HG03103 (cell line): ENCODE data around the gene GINS3.
A peak's percentile ranks its signal among the peaks of the same experiment; 100 is the strongest.
"Not testable (repeated sequence)": the region's sequence is repeated elsewhere in the genome, so short reads cannot be mapped to it uniquely, and the experiment has no call there.

Experiments used
- ATAC-seq: cut with Tn5 transposase; IDR thresholded peaks from one replicate; pipeline ENCODE4 v1.9.1; 2021; ENCODE audit warnings: low read depth; ENCODE audit not compliant: unreplicated experiment

The GINS3 gene

DNA sequence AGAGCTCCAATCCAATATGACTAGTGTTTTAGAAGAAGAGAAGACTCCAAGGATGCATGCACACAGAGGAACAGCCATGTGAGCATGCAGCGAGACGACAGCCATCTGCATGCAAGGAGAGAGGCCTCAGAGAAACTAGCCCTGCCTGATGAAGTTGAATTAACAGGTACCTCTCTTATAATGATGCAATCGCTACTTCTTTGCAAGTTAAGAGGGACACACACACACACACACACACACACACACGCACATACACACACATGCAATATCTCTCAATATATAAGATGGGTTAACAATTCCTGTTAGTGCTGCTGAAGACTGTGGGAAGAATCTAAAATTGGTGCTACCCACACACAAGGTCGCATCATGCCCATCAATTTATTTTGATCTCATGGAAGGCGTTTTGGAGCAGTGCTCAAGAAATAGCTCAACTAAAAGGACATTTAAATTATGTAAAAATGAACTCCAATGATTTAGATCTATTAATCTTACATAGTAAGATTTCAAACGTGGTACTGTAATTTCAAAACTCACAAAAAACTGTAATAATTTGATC lies 7.0 kb upstream of the GINS3 start:
- ATAC-seq, result no peak

- no peak for ATAC-seq
Measured at GRCh38 chr16:58389724-58390123, 2.5 kb upstream of the GINS3 start.

- ATAC-seq, result peak; percentile 21
Measured at GRCh38 chr16:58393138-58393504, 850 bp downstream of the GINS3 start.

- ATAC-seq, result not testable (repeated sequence)
Measured at GRCh38 chr16:58396897-58397296, 4.6 kb downstream of the GINS3 start.

- ATAC-seq, result no peak
Measured at GRCh38 chr16:58399718-58400633, 7.7 kb downstream of the GINS3 start.

DNA sequence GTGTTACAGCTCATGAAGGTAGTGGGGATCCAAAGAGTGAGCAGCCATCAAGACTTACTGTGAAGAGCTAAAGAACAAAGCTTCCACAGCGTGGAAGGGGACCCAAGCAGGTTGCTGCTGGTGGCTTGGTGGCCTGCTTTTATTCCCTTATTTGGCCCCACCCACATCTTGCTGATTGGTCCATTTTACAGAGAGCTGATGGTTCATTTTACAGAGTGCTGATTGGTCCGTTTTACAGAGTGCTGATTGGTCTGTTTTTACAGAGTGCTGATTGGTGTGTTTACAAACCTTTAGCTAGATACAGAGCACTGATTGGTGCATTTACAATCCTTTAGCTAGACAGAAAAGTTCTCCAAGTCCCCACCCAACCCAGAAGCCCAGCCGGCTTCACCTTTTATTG lies 9.0 kb downstream of the GINS3 start:
- not testable (repeated sequence) for ATAC-seq

DNA sequence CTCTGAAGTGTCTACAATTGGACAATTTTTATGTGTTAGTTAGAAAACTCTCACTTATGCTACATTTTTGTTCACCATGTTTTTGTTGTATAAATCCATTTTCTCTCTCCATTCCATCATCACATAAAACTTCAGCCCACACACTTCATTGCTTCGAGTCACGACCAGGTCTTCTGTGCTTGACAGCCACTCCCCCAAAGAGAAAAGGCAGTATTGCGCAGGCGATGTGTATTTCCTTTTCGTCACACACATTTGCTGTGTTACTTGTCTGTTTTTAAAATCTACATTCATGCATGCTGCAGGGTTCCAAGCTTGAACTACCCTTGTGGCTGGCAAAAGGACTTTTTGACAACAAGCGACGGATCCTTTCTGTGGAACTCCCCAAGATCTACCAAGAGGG lies 10.5 kb downstream of the GINS3 start:
- no peak for ATAC-seq

- no peak for ATAC-seq
Measured at GRCh38 chr16:58409316-58409973, 17.2 kb downstream of the GINS3 start.

GRCh38 chr16:58411336-58411735 lies 19.1 kb downstream of the GINS3 start:
- ATAC-seq, result no peak

GRCh38 chr16:58411736-58412614 lies 19.7 kb downstream of the GINS3 start:
- ATAC-seq, result no peak

GRCh38 chr16:58412615-58412970 lies 20.3 kb downstream of the GINS3 start:
- ATAC-seq, result not testable (repeated sequence)

- ATAC-seq, result no peak
Measured at GRCh38 chr16:58413359-58413758, 21.1 kb downstream of the GINS3 start.

DNA sequence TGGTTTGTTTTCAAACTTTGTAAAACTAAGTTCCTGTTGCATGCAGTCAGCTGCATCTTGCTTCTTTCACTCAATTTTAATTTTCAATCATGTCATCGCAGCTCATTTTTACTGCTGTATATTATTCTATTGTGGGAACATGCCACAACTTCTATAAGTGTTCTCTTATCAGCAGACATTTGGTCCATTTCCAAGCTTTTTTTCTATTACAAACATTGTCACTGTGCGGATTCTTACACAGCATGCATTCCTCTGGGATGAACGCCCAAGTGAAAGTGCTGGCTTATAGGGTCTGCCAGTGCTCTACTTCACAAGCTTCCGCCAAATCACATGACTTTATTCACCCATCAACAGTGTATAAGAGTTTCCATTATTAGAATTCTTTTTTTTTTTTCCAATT lies 22.7 kb downstream of the GINS3 start:
- no peak for ATAC-seq

DNA sequence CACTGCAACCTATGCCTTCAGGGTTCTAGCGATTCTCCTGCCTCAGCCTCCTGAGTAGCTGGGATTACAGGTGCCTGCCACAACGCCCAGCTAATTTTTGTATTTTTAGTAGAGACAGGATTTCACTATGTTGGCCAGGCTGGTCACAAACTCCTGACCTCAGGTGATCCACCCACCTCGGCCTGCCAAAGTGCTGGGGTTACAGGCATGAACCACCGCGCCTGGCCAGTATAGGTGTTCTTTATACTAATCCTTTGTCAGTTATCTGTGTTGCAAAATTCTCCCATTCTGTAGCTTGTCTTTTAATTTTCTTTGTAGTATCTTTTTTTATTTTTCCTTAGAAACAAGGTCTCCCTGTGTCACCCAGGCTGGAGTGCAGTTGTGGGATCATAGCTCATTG lies 23.7 kb downstream of the GINS3 start:
- ATAC-seq, result not testable (repeated sequence)

DNA sequence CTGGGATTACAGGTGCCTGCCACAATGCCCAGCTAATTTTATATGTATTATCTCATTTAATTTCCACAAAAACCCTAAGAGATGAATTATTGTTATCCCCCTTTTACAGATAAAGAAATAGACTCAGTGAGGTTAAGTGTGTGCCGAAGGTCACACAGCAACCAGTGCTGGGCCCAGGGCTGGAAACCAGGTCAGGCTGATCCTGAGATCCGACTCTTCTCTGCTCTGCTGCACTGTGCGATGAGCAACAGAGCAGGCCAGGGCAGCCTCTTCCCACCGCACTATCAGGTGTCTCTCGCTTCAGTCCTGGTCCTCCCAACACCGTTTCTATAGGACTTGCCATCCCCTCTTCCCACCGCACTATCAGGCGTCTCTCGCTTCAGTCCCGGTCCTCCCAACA lies 24.8 kb downstream of the GINS3 start:
- ATAC-seq, result no peak

- no peak for ATAC-seq
Measured at GRCh38 chr16:58417600-58417999, 25.3 kb downstream of the GINS3 start.

GRCh38 chr16:58418026-58418425 lies 25.8 kb downstream of the GINS3 start:
- ATAC-seq, result no peak

- no peak for ATAC-seq
Measured at GRCh38 chr16:58418601-58419000, 26.3 kb downstream of the GINS3 start.

DNA sequence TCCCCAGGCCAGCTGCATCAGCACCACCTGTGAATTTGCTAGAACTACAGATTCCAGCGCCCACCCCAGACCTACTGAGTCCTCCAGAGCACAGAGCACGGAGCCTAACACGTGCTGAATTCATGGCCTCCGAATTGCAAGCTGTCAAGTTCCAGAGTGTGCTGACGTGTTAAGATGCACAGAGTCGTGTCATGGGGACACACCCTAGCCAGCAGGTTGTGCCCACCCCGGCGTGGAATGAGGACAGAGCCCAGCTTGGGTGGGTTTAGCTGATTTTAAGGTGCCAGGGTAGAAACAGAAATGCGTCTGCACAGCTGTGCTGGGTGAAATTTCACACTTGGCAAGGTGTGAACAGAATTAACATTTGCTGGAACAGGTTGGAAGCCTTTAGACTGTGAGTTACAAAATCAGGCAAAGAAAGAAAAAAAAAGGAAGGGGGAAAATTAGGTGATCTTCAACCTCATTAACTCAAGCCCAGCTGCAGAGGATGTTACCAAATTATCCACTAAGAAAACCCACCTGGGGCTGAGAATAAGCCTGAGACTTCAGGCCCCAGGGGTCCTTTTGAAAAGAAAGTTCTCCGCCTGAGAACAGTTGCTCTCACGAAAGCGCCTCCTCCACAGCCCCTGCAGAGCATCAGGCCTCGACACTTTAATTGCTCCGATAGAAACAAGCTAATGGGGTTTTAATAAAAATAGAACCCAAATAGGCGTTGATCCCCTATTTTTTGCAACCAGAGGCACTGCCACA lies 27.1 kb downstream of the GINS3 start:
- no peak for ATAC-seq

- no peak for ATAC-seq
Measured at GRCh38 chr16:58421059-58421458, 28.8 kb downstream of the GINS3 start.
